ENCODE data around the gene KCNK7.

DNA sequence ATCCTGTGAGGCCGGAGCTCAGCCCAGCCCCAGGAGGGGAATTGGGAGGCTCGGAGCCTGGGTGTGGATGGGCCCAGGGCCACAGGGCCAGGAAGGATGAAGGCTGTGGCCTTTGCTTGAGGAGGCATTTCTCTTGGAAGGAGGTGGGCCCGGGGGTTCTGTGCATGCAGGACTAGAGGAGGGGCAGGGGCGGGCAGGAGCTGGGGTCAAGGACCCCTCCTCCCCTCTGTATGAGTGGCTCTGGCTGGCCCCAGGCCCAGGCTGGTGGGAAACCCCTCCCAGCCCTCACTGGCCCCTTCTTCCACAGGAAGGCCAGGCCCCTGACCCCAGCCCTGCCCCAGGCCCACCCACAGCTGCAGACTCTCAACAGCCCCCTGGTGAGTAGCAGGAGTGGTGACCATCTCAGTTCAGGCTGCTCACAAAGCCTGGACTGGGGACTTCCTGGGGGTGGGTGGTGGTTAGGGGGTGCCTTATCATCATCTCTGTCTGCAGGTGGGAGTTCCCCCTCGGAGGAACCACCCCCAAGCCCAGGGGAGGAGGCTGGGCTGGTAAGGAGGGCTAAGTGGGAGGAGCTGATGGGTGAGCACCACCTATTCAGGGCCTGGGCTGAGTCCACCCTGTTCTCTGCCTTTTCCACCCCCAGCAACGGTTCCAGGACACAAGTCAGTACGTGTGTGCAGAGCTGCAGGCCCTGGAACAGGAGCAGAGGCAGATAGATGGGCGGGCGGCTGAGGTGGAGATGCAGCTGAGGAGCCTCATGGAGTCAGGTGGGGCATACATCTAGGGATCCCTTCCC, 6.0 kb downstream of the KCNK7 start:
- TF ChIP-seq CTCF (IDR thresholded peaks at IDR 0.05) (no peak), POLR2A (IDR thresholded peaks at IDR 0.05) (no peak)
